WTC11 (cell line): ENCODE measurements around the gene RASAL3. TPM values are rescaled to one million over a fixed set of nuclear protein-coding genes. Genes with fewer than 3 reads are reported as not detected.

Source experiments
- ARID4B ChIP-seq: sonication (generic); formaldehyde crosslinking; IDR thresholded peaks from 2 replicates; pipeline ENCODE4 v1.8.0; 2023; ENCODE audit warnings: missing genetic modification reagents, mild to moderate bottlenecking, borderline replicate concordance
- ATF2 ChIP-seq: sonication (generic); formaldehyde crosslinking; IDR thresholded peaks from 2 replicates; pipeline ENCODE4 v1.8.1; 2022; ENCODE audit warnings: low read depth, missing genetic modification reagents, borderline replicate concordance
- E2F1 ChIP-seq: sonication (generic); formaldehyde crosslinking; IDR thresholded peaks from 2 replicates; pipeline ENCODE4 v1.8.0; 2022; ENCODE audit warnings: mild to moderate bottlenecking, missing genetic modification reagents
- ETV6 ChIP-seq: sonication (generic); formaldehyde crosslinking; IDR thresholded peaks from 2 replicates; pipeline ENCODE4 v1.8.1; 2022; ENCODE audit warnings: mild to moderate bottlenecking, missing genetic modification reagents
- GABPB1 ChIP-seq: sonication (generic); formaldehyde crosslinking; IDR thresholded peaks from 2 replicates; pipeline ENCODE4 v1.8.1; 2023; ENCODE audit warnings: mild to moderate bottlenecking, missing genetic modification reagents
- MLX ChIP-seq: sonication (generic); formaldehyde crosslinking; IDR thresholded peaks from 2 replicates; pipeline ENCODE4 v1.8.1; 2023; ENCODE audit warnings: mild to moderate bottlenecking, missing genetic modification reagents, moderate library complexity
- MXD4 ChIP-seq: fragments of 250-450 bp; sonication (Bioruptor Pico); IDR thresholded peaks from 2 replicates; pipeline ENCODE4 v1.8.0; 2021; ENCODE audit warnings: mild to moderate bottlenecking, moderate library complexity, borderline replicate concordance
- NFATC4 ChIP-seq: fragments of 250-450 bp; sonication (Bioruptor Pico); IDR thresholded peaks from 2 replicates; pipeline ENCODE4 v1.9.0; 2021; ENCODE audit warnings: mild to moderate bottlenecking
- NR1H2 ChIP-seq: sonication (generic); formaldehyde crosslinking; IDR thresholded peaks from 2 replicates; pipeline ENCODE4 v1.9.0; 2021; ENCODE audit warnings: mild to moderate bottlenecking, moderate library complexity, missing genetic modification reagents
- NR2C2 ChIP-seq: sonication (generic); formaldehyde crosslinking; IDR thresholded peaks from 2 replicates; pipeline ENCODE4 v1.8.0; 2022; ENCODE audit warnings: mild to moderate bottlenecking, missing genetic modification reagents
- PRDM15 ChIP-seq: sonication (generic); formaldehyde crosslinking; IDR thresholded peaks from 2 replicates; pipeline ENCODE4 v1.8.0; 2022; ENCODE audit warnings: missing genetic modification reagents
- SOX15 ChIP-seq: fragments of 250-450 bp; sonication (Bioruptor Pico); IDR thresholded peaks from 2 replicates; pipeline ENCODE4 v1.9.0; 2021; ENCODE audit warnings: mild to moderate bottlenecking
- TEAD1 ChIP-seq: sonication (generic); formaldehyde crosslinking; IDR thresholded peaks from 2 replicates; pipeline ENCODE4 v1.8.0; 2022; ENCODE audit warnings: mild to moderate bottlenecking, missing genetic modification reagents
- USF1 ChIP-seq: sonication (generic); formaldehyde crosslinking; IDR thresholded peaks from 2 replicates; pipeline ENCODE4 v1.8.0; 2022; ENCODE audit warnings: mild to moderate bottlenecking, missing genetic modification reagents
- ZNF121 ChIP-seq: sonication (generic); formaldehyde crosslinking; IDR thresholded peaks from 2 replicates; pipeline ENCODE4 v1.8.0; 2023; ENCODE audit warnings: missing genetic modification reagents
- ZNF281 ChIP-seq: sonication (generic); formaldehyde crosslinking; IDR thresholded peaks from 2 replicates; pipeline ENCODE4 v1.8.0; 2023; ENCODE audit warnings: mild to moderate bottlenecking, missing genetic modification reagents
- ZNF396 ChIP-seq: fragments of 250-450 bp; sonication (Bioruptor Pico); IDR thresholded peaks from 2 replicates; pipeline ENCODE4 v1.8.0; 2021; ENCODE audit warnings: mild to moderate bottlenecking, moderate library complexity, borderline replicate concordance
- ZNF512 ChIP-seq: sonication (generic); formaldehyde crosslinking; IDR thresholded peaks from 2 replicates; pipeline ENCODE4 v1.8.1; 2022; ENCODE audit warnings: missing genetic modification reagents, borderline replicate concordance
- ZNF671 ChIP-seq: fragments of 250-450 bp; sonication (Bioruptor Pico); IDR thresholded peaks from 2 replicates; pipeline ENCODE4 v1.8.0; 2021; ENCODE audit warnings: mild to moderate bottlenecking
- ZSCAN18 ChIP-seq: fragments of 250-450 bp; sonication (Bioruptor Pico); IDR thresholded peaks from 2 replicates; pipeline ENCODE4 v2.1.2; 2022; ENCODE audit warnings: mild to moderate bottlenecking, moderate library complexity
- total RNA-seq: library from RNA; stranded (reverse); gene quantifications from 3 replicates; pipeline ENCODE4 v1.2.3, GENCODE V29; 2021

RASAL3 gene
- total RNA-seq, 1 experiment from 2014 or later: 1.6 TPM

GRCh38 chr19:15456871-15457700 is 7.3 kb downstream of the RASAL3 start (continued):
- no peak for TF ChIP-seq ATF2 (CRISPR knock-in tag)
- no peak for TF ChIP-seq ZNF121 (CRISPR knock-in tag)
- no peak for TF ChIP-seq GABPB1
- no peak for TF ChIP-seq NR2C2 (CRISPR knock-in tag)
- TF ChIP-seq MLX (CRISPR knock-in tag): no peak
- TF ChIP-seq E2F1 (CRISPR knock-in tag): no peak
- no peak for TF ChIP-seq PRDM15
- no peak for TF ChIP-seq ZNF281
- TF ChIP-seq ZNF396 (CRISPR knock-in tag): no peak
- no peak for TF ChIP-seq MXD4 (CRISPR knock-in tag)
- no peak for TF ChIP-seq USF1 (CRISPR knock-in tag)
- TF ChIP-seq ZNF671: no peak
- no peak for TF ChIP-seq ETV6
- TF ChIP-seq NR1H2 (CRISPR knock-in tag): no peak
- TF ChIP-seq ARID4B (CRISPR knock-in tag): 0 out of 2 replicates have a peak, but pooled peaks have one; percentile 71
- TF ChIP-seq SOX15: no peak
- no peak for TF ChIP-seq TEAD1 (CRISPR knock-in tag)
- no peak for TF ChIP-seq NFATC4 (CRISPR knock-in tag)
- TF ChIP-seq ZSCAN18 (CRISPR knock-in tag): no peak
- TF ChIP-seq ZNF512 (CRISPR knock-in tag): no peak
